WTC11 (cell line): ENCODE measurements around the gene OTC. TPM values are rescaled to one million over a fixed set of nuclear protein-coding genes. Genes with fewer than 3 reads are reported as not detected.

Experiments used
- ATAC-seq: fragments of 200-7000 bp; cut with Tn5 transposase; 2 replicates; pipeline ENCODE4 v1.10.0; 2021; ENCODE audit warnings: mild to moderate bottlenecking, moderate library complexity
- CTCF ChIA-PET: fragments of 300-600 bp; sonication (Branson Sonifier 250); formaldehyde crosslinking; loops from one replicate; lab custom pipeline; 2021; ENCODE audit warnings: antibody characterized with exemption; lab: Charles Lee
- POLR2A ChIA-PET: fragments of 350-600 bp; sonication (Branson Sonifier 250); formaldehyde crosslinking; loops from one replicate; lab custom pipeline; 2021; ENCODE audit warnings: antibody characterized with exemption; lab: Charles Lee
- DNase-seq: peaks from one replicate; pipeline ENCODE4 v3.0.0; 2021; ENCODE audit warnings: low spot score
- H3K27ac Mint-ChIP-seq: 2 replicates; pipeline ENCODE4 v1.8.0; 2021; ENCODE audit warnings: mixed read lengths
- H3K27me3 Mint-ChIP-seq: 2 replicates; pipeline ENCODE4 v1.8.0; 2021; ENCODE audit warnings: low read depth, mild to moderate bottlenecking, moderate library complexity, mixed read lengths
- H3K36me3 Mint-ChIP-seq: 2 replicates; pipeline ENCODE4 v1.8.0; 2021; ENCODE audit warnings: mixed read lengths
- H3K4me1 Mint-ChIP-seq: 2 replicates; pipeline ENCODE4 v1.8.0; 2022; ENCODE audit warnings: mixed read lengths
- H3K4me3 Mint-ChIP-seq: 2 replicates; pipeline ENCODE4 v1.8.0; 2021; ENCODE audit warnings: mild to moderate bottlenecking, moderate library complexity, mixed read lengths
- H3K9me3 Mint-ChIP-seq: 2 replicates; pipeline ENCODE4 v1.8.0; 2021; ENCODE audit warnings: mixed read lengths
- ELF4 ChIP-seq: sonication (generic); formaldehyde crosslinking; IDR thresholded peaks from 2 replicates; pipeline ENCODE4 v1.8.1; 2022; ENCODE audit warnings: low read depth, mild to moderate bottlenecking, moderate library complexity, missing genetic modification reagents
- ESRRA ChIP-seq: sonication (generic); formaldehyde crosslinking; IDR thresholded peaks from 2 replicates; pipeline ENCODE4 v1.8.1; 2022; ENCODE audit warnings: mild to moderate bottlenecking, missing genetic modification reagents, borderline replicate concordance
- FOXJ3 ChIP-seq: sonication (generic); formaldehyde crosslinking; IDR thresholded peaks from 2 replicates; pipeline ENCODE4 v1.9.0; 2021; ENCODE audit warnings: missing genetic modification reagents, mild to moderate bottlenecking, borderline replicate concordance
- GABPB1 ChIP-seq: sonication (generic); formaldehyde crosslinking; IDR thresholded peaks from 2 replicates; pipeline ENCODE4 v1.8.1; 2023; ENCODE audit warnings: mild to moderate bottlenecking, missing genetic modification reagents
- JAZF1 ChIP-seq: fragments of 250-450 bp; sonication (Bioruptor Pico); IDR thresholded peaks from 2 replicates; pipeline ENCODE4 v1.9.0; 2021; ENCODE audit warnings: moderate library complexity, mild to moderate bottlenecking, inconsistent platforms
- JUN ChIP-seq: sonication (generic); formaldehyde crosslinking; IDR thresholded peaks from 2 replicates; pipeline ENCODE4 v1.8.0; 2023; ENCODE audit warnings: mild to moderate bottlenecking, missing genetic modification reagents
- OVOL2 ChIP-seq: fragments of 250-450 bp; sonication (Bioruptor Pico); IDR thresholded peaks from 2 replicates; pipeline ENCODE4 v1.9.0; 2021; ENCODE audit warnings: mild to moderate bottlenecking, borderline replicate concordance
- RORB ChIP-seq: fragments of 250-450 bp; sonication (Bioruptor Pico); IDR thresholded peaks from 2 replicates; pipeline ENCODE4 v1.9.0; 2021; ENCODE audit warnings: mild to moderate bottlenecking
- ZNF121 ChIP-seq: sonication (generic); formaldehyde crosslinking; IDR thresholded peaks from 2 replicates; pipeline ENCODE4 v1.8.0; 2023; ENCODE audit warnings: missing genetic modification reagents
- ZNF232 ChIP-seq: sonication (generic); formaldehyde crosslinking; IDR thresholded peaks from 2 replicates; pipeline ENCODE4 v1.8.0; 2022; ENCODE audit warnings: mild to moderate bottlenecking, missing genetic modification reagents
- total RNA-seq: library from RNA; stranded (reverse); gene quantifications from 3 replicates; pipeline ENCODE4 v1.2.3, GENCODE V29; 2021
- TF ChIP-seq, protein P1 (sequence below): sonication (generic); formaldehyde crosslinking; IDR thresholded peaks from 2 replicates; pipeline ENCODE4 v1.8.1; 2022; ENCODE audit warnings: missing genetic modification reagents, borderline replicate concordance
- TF ChIP-seq, protein P2 (sequence below): sonication (generic); formaldehyde crosslinking; IDR thresholded peaks from 2 replicates; pipeline ENCODE4 v1.8.1; 2022; ENCODE audit warnings: low read depth, mild to moderate bottlenecking, moderate library complexity, missing genetic modification reagents, borderline replicate concordance
- TF ChIP-seq, protein P3 (sequence below): fragments of 250-450 bp; sonication (Bioruptor Pico); conservative IDR thresholded peaks from 2 replicates; pipeline ENCODE4 v1.9.0; 2021; ENCODE audit warnings: mild to moderate bottlenecking
- TF ChIP-seq, protein P4 (sequence below): sonication (generic); formaldehyde crosslinking; IDR thresholded peaks from 2 replicates; pipeline ENCODE4 v1.8.0; 2022; ENCODE audit warnings: mild to moderate bottlenecking, missing genetic modification reagents
- TF ChIP-seq, protein P5 (sequence below): fragments of 250-450 bp; sonication (Bioruptor Pico); IDR thresholded peaks from 2 replicates; pipeline ENCODE4 v1.9.0; 2021; ENCODE audit warnings: moderate library complexity, mild to moderate bottlenecking, inconsistent platforms, borderline replicate concordance
- TF ChIP-seq, protein P6 (sequence below): sonication (generic); formaldehyde crosslinking; IDR thresholded peaks from 2 replicates; pipeline ENCODE4 v1.8.1; 2022; ENCODE audit warnings: mild to moderate bottlenecking, moderate library complexity, missing genetic modification reagents
- TF ChIP-seq, protein P7 (sequence below): sonication (generic); formaldehyde crosslinking; IDR thresholded peaks from 2 replicates; pipeline ENCODE4 v1.8.0; 2023; ENCODE audit warnings: missing genetic modification reagents
- TF ChIP-seq, protein P8 (sequence below): sonication (generic); formaldehyde crosslinking; IDR thresholded peaks from 2 replicates; pipeline ENCODE4 v1.8.1; 2023; ENCODE audit warnings: mild to moderate bottlenecking, missing genetic modification reagents, moderate library complexity
- TF ChIP-seq, protein P9 (sequence below): sonication (generic); formaldehyde crosslinking; IDR thresholded peaks from 2 replicates; pipeline ENCODE4 v1.8.0; 2023; ENCODE audit warnings: mild to moderate bottlenecking, missing genetic modification reagents
- TF ChIP-seq, protein P10 (sequence below): fragments of 250-450 bp; sonication (Bioruptor Pico); IDR thresholded peaks from 2 replicates; pipeline ENCODE4 v2.1.2; 2022; ENCODE audit warnings: mild to moderate bottlenecking, moderate library complexity

Gene OTC
- total RNA-seq, 1 experiment from 2014 or later, result not detected

DNA sequence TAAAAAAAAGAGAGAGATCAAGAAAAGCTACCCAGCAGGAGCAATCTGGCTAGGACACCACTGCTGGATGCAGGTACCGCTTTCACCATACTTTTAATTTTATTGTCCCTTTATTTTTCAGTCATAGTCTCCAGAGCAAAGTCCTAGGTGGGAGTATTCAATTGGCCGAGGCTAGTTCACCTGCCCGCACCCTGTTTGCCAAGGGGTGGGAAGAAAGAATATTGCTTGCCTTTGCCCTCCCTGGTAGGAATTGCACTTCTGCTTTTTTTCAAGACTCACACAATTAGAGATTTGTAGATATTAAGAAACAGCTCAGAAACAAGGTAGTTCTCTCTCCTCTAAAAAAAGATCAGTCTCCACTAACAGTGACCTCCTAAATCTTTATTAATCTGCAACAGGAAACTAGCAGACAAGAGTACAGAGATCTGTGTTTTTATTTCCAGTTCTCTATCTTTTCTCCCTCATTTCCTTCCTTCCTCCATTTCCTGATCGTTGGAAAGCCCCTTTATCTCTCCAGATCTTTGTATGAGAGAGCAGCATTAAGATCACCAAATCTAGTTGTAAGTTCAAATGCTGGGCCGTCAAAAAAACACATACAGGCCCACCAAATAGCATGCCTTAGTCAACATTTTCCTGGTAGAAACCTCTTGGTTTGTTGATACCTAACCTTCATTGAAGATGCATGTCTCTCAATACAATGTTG, 15.7 kb upstream of the OTC start:
- Mint-ChIP-seq H3K36me3 (no peaks in the 10 kb centered on the region), H3K4me3 (no peak overlapping the region), H3K27ac (no peak overlapping the region), H3K27me3 (no peaks in the 10 kb centered on the region), H3K4me1 (no peaks in the 10 kb centered on the region), H3K9me3 (no peaks in the 10 kb centered on the region)
- ATAC-seq (no peak), DNase-seq (no peak)
- TF ChIP-seq, protein P1, sequence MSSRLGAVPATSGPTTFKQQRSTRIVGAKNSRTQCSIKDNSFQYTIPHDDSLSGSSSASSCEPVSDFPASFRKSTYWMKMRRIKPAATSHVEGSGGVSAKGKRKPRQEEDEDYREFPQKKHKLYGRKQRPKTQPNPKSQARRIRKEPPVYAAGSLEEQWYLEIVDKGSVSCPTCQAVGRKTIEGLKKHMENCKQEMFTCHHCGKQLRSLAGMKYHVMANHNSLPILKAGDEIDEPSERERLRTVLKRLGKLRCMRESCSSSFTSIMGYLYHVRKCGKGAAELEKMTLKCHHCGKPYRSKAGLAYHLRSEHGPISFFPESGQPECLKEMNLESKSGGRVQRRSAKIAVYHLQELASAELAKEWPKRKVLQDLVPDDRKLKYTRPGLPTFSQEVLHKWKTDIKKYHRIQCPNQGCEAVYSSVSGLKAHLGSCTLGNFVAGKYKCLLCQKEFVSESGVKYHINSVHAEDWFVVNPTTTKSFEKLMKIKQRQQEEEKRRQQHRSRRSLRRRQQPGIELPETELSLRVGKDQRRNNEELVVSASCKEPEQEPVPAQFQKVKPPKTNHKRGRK (CRISPR knock-in tag), result no peak
- TF ChIP-seq, protein P2, sequence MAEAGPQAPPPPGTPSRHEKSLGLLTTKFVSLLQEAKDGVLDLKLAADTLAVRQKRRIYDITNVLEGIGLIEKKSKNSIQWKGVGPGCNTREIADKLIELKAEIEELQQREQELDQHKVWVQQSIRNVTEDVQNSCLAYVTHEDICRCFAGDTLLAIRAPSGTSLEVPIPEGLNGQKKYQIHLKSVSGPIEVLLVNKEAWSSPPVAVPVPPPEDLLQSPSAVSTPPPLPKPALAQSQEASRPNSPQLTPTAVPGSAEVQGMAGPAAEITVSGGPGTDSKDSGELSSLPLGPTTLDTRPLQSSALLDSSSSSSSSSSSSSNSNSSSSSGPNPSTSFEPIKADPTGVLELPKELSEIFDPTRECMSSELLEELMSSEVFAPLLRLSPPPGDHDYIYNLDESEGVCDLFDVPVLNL (CRISPR knock-in tag), result no peak
- TF ChIP-seq ESRRA (no peak), ZNF232 (CRISPR knock-in tag) (no peak), ELF4 (CRISPR knock-in tag) (no peak), JUN (no peak), FOXJ3 (CRISPR knock-in tag) (no peak), OVOL2 (CRISPR knock-in tag) (no peak), RORB (CRISPR knock-in tag) (no peak)
- TF ChIP-seq, protein P3, sequence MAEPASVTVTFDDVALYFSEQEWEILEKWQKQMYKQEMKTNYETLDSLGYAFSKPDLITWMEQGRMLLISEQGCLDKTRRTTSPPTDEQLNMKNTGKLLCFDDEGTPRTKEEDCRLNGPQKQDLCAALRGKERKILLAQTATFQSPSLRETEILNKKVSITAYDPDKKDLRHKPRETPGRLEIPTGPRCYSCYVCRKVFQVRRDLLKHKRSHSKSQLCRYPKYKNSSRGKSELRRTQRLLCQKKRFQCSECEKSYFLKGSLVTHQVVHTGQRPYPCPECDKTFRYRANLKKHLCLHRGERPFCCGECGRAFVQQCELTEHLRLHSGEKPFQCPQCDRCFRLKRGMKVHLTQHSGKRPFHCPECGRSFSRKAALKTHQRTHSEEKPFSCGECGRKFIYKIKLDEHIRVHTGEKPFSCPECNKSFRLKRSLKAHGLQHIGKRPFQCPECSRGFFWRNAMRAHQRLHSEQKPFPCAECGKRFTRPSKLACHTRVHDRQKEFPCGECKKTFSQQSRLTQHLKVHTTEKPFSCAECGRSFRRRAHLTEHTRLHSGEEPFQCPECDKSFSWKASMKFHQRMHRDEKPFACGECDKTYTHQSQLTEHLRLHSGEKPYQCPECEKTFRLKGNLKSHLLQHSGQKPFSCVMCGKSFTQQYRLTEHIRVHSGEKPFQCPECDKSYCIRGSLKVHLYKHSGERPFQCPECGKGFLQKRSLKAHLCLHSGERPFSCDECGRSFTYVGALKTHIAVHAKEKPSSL (CRISPR knock-in tag), result no peak
- TF ChIP-seq, protein P4, sequence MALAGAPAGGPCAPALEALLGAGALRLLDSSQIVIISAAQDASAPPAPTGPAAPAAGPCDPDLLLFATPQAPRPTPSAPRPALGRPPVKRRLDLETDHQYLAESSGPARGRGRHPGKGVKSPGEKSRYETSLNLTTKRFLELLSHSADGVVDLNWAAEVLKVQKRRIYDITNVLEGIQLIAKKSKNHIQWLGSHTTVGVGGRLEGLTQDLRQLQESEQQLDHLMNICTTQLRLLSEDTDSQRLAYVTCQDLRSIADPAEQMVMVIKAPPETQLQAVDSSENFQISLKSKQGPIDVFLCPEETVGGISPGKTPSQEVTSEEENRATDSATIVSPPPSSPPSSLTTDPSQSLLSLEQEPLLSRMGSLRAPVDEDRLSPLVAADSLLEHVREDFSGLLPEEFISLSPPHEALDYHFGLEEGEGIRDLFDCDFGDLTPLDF (CRISPR knock-in tag), result no peak
- TF ChIP-seq, protein P5, sequence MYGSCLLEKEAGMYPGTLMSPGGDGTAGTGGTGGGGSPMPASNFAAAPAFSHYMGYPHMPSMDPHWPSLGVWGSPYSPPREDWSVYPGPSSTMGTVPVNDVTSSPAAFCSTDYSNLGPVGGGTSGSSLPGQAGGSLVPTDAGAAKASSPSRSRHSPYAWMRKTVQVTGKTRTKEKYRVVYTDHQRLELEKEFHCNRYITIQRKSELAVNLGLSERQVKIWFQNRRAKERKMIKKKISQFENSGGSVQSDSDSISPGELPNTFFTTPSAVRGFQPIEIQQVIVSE (CRISPR knock-in tag), result no peak
- TF ChIP-seq, protein P6, sequence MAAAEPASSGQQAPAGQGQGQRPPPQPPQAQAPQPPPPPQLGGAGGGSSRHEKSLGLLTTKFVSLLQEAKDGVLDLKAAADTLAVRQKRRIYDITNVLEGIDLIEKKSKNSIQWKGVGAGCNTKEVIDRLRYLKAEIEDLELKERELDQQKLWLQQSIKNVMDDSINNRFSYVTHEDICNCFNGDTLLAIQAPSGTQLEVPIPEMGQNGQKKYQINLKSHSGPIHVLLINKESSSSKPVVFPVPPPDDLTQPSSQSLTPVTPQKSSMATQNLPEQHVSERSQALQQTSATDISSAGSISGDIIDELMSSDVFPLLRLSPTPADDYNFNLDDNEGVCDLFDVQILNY (CRISPR knock-in tag), result no peak
- CTCF ChIA-PET, result interaction anchor here (0.6 kb wide), 1 partner anchor 124 kb away, joined by 3 read pairs; no protein-coding TSS in a partner anchor
- POLR2A ChIA-PET, result no interaction called here

DNA sequence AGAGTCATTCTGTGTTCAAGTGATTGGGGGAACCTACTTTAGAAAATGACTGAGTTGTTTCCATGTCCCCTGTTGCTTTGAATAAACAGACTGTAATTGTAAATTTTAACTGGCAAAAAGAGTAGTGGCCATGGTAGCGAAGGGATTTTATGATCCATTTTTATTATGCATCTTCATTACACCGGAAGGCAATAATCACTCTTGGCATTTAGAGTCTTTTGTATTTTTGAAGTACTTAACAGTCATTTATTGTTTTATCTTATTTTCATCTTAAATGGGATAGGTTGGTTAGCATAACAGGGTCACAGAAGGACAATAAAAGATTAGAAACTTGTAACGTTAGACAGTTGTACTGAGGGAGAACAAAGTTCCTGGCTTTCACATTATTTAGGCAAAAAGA, 11.0 kb upstream of the OTC start:
- ChIA-PET CTCF (no interaction called here), POLR2A (no interaction called here)
- H3K4me3 Mint-ChIP-seq, result no peak overlapping the region
- H3K4me1 Mint-ChIP-seq, result no peaks in the 10 kb centered on the region; the same call in 1 of the 2 replicates
- DNase-seq (no peak), ATAC-seq (no peak)
- no peaks in the 10 kb centered on the region for H3K9me3 Mint-ChIP-seq
- no peaks in the 10 kb centered on the region for H3K27me3 Mint-ChIP-seq
- H3K27ac Mint-ChIP-seq, result no peak overlapping the region
- no peaks in the 10 kb centered on the region for H3K36me3 Mint-ChIP-seq
- TF ChIP-seq JAZF1 (CRISPR knock-in tag), result no peak
- TF ChIP-seq, protein P7, sequence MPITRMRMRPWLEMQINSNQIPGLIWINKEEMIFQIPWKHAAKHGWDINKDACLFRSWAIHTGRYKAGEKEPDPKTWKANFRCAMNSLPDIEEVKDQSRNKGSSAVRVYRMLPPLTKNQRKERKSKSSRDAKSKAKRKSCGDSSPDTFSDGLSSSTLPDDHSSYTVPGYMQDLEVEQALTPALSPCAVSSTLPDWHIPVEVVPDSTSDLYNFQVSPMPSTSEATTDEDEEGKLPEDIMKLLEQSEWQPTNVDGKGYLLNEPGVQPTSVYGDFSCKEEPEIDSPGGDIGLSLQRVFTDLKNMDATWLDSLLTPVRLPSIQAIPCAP (CRISPR knock-in tag), result no peak
- TF ChIP-seq, protein P8, sequence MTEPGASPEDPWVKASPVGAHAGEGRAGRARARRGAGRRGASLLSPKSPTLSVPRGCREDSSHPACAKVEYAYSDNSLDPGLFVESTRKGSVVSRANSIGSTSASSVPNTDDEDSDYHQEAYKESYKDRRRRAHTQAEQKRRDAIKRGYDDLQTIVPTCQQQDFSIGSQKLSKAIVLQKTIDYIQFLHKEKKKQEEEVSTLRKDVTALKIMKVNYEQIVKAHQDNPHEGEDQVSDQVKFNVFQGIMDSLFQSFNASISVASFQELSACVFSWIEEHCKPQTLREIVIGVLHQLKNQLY (CRISPR knock-in tag), result no peak
- TF ChIP-seq, protein P9, sequence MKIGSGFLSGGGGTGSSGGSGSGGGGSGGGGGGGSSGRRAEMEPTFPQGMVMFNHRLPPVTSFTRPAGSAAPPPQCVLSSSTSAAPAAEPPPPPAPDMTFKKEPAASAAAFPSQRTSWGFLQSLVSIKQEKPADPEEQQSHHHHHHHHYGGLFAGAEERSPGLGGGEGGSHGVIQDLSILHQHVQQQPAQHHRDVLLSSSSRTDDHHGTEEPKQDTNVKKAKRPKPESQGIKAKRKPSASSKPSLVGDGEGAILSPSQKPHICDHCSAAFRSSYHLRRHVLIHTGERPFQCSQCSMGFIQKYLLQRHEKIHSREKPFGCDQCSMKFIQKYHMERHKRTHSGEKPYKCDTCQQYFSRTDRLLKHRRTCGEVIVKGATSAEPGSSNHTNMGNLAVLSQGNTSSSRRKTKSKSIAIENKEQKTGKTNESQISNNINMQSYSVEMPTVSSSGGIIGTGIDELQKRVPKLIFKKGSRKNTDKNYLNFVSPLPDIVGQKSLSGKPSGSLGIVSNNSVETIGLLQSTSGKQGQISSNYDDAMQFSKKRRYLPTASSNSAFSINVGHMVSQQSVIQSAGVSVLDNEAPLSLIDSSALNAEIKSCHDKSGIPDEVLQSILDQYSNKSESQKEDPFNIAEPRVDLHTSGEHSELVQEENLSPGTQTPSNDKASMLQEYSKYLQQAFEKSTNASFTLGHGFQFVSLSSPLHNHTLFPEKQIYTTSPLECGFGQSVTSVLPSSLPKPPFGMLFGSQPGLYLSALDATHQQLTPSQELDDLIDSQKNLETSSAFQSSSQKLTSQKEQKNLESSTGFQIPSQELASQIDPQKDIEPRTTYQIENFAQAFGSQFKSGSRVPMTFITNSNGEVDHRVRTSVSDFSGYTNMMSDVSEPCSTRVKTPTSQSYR, result no peak
- no peak for TF ChIP-seq ZNF121 (CRISPR knock-in tag)
- no peak for TF ChIP-seq GABPB1 (CRISPR knock-in tag)
- TF ChIP-seq, protein P10, sequence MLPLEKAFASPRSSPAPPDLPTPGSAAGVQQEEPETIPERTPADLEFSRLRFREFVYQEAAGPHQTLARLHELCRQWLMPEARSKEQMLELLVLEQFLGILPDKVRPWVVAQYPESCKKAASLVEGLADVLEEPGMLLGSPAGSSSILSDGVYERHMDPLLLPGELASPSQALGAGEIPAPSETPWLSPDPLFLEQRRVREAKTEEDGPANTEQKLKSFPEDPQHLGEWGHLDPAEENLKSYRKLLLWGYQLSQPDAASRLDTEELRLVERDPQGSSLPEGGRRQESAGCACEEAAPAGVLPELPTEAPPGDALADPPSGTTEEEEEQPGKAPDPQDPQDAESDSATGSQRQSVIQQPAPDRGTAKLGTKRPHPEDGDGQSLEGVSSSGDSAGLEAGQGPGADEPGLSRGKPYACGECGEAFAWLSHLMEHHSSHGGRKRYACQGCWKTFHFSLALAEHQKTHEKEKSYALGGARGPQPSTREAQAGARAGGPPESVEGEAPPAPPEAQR (CRISPR knock-in tag), result no peak
